Astrocyte of the cerebellum (primary cell): Measurements from ENCODE around the gene LHX4.

ENCODE experiments used
- DNase-seq: peaks from one replicate; pipeline ENCODE4 v3.0.0-alpha.2; 2011; ENCODE audit warnings: low read depth
- H3K4me3 ChIP-seq: 2 replicates; pipeline ENCODE4 v1.5.1; 2011; ENCODE audit warnings: mild to moderate bottlenecking, low read depth, low read length, moderate library complexity
- CTCF ChIP-seq: IDR thresholded peaks from 2 replicates; pipeline ENCODE4 v1.5.1; 2012; ENCODE audit warnings: low read length, low read depth, moderate library complexity, mild to moderate bottlenecking; ENCODE audit errors: missing control alignments
- in situ Hi-C: cut with HindIII; loops from 2 replicates; pipeline ENCODE4 v1.10.0; 2017; ENCODE audit warnings: low sequenced_read_pairs

Gene LHX4

DNA sequence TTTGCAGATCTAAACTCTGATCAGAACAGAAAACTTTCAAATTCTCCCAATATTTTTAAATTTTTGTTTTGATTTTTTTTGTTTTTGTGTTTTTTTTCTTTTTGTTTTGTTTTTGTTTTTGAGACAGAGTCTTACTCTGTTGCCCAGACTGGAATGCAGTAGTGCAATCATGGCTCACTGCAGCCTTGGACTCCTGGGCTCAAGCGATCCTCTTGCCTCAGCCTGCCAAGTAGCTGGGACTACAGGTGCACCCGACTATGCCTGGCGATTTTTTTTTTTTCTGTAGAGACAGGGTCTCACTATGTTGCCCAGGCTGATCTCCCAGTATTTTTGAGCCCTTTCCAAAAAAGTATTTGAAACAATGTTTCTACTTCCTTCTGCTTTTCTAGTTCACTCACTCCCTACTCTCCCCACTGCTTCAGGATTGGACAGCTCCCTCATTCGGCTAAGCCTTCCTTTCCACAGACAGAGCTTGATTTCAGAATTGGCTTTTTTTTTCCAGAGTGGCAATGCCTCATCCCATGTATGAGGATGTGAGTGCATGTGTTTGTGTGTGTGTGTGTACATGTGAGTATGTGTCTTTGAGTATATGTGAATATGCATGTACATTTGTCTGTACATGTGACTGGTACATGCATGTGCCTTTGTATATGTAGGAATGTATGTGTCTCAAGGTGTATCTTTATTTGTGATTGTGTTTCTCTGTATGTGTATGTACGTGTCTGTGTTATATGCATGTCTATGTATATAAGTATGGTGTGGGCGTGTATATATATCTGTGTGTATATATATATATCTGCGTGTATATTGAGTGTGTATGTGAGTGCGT is 11.9 kb downstream of the LHX4 start:
- H3K4me3 ChIP-seq = no peak overlapping the region
- no peak for DNase-seq
- no peak for TF ChIP-seq CTCF
- in situ Hi-C loops = no loop called here

DNA sequence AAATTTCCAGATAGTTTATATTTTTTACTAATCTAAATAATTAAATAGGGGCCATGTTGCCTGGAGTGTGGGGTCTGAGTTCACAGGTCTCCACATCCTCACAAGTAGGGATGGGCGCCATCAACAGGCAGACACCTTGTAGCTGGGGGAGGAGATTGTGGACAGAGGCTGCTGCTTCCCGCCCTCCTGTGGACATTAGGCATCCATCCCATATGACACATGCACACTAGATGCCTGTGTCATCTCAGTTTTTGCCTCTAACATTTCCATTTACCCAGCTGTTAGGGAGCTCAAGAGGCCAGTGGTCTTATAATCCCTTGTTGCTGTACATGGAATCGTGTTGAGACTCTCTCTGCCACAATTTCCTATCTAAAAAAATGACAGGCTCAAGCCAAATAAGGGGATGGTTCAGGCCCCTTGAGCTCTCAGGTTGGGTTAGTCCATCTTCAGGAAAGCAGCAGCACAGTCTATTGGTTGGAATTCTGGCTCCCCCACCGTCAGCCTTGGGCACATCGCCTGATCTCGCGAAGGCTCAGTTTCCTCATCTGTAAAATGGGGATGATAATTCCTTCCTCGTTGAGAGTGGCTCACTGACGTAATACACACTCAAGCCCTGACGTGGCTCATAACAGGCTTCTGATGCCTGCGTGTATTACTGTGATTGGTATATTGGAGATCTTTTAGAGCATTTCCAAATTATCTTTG is 13.6 kb downstream of the LHX4 start:
- DNase-seq = no peak
- in situ Hi-C loops = no loop called here
- no peak for TF ChIP-seq CTCF

DNA sequence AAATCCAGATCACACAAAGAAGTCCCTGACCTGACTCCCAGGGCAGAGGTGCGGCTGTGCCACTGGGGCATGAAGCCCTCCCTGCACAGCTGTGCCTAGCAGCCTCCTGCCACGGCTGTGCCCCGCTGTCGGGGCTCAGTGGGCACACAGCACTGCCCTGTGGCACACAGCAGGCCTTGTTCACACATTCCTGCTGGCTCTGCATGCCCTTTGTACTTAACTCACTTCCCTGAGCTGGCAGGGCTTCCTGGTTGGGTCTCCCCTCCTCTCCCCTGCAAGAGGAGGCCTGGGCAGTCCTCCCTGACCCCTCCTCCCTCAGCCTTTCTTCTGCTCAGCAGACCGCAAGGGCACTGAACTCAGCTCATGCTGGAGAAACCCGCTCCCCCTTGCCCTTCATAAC is 14.8 kb downstream of the LHX4 start:
- TF ChIP-seq CTCF = no peak
- no peak overlapping the region for H3K4me3 ChIP-seq
- in situ Hi-C loops = no loop called here
- DNase-seq = no peak

More for the DNA sequence above, 13.6 kb downstream of the LHX4 start:
- no peak overlapping the region for H3K4me3 ChIP-seq

GRCh38 chr1:180246579-180246978 is 16.5 kb downstream of the LHX4 start:
- in situ Hi-C loops = no loop called here
- no peak for DNase-seq
- H3K4me3 ChIP-seq = no peak overlapping the region
- no peak for TF ChIP-seq CTCF

DNA sequence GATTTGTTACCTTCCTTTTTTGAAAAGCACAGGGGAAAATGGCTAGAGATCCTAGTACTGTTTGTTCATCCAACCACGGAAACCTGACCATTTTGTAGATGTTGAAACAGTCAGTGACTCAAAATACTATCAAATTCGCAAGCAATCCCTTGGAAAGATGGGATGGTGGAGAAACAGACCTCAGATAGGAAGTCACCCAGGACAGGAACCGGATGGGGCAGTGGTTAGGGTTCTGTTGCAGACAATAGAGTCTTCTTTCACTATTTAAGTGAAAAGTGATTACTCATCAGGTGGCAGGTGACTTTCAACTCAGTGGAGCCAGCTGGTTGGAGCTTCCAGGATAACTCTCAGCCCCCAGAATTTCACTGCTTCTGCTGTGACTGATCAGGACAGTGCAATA is 17.0 kb downstream of the LHX4 start:
- DNase-seq = no peak
- in situ Hi-C loops = no loop called here
- no peak overlapping the region for H3K4me3 ChIP-seq
- TF ChIP-seq CTCF = no peak

DNA sequence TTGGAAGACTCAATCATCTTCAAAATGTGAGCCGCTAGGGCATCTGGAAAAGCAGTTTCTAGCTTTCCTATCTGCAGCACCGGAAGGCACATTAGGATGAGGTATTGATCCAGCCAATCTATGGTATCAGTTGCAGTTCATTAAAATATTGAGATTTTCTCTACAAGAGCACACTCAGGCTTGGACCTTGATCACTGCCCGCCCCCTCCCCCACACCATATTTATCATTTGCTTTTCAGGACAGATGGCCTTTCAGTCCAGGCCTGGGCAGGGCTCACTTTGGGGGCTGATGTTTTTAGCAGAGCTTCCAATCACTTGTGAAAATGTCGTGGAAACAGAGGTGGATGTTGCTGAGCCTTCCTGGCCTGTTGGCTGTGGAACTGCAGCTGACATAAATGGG is 17.5 kb downstream of the LHX4 start:
- DNase-seq = no peak
- no peak overlapping the region for H3K4me3 ChIP-seq
- no peak for TF ChIP-seq CTCF
- in situ Hi-C loops = no loop called here
